GM12878 (cell line): ENCODE data around the gene PPP2R3A. TPM values are rescaled to one million over a fixed set of nuclear protein-coding genes. Genes with fewer than 3 reads are reported as not detected.

Experiments used
- ATAC-seq: fragments of 200-7000 bp; cut with Tn5 transposase; 3 replicates; pipeline ENCODE4 v1.9.1; 2020; ENCODE audit warnings: mild to moderate bottlenecking, moderate library complexity
- BruUV-seq: library from RNA; stranded (reverse); fragments of 400-500 nt; replicated peaks from 2 replicates; lab custom pipeline; 2021; lab: Mats Ljungman, UMichigan
- CTCF ChIA-PET: fragments of 300-600 bp; sonication (Branson Sonifier 250); formaldehyde crosslinking; extraction: SDS; loops from one replicate; lab custom pipeline; 2021; ENCODE audit warnings: inconsistent platforms; lab: Yijun Ruan, JAX
- POLR2A ChIA-PET: fragments of 350-600 bp; formaldehyde crosslinking; extraction: SDS; loops from one replicate; lab custom pipeline; 2021; ENCODE audit warnings: inconsistent platforms; lab: Charles Lee
- RAD21 ChIA-PET: fragments of 300-600 bp; sonication (Branson Sonifier 250); formaldehyde crosslinking; loops from one replicate; lab custom pipeline; 2023; ENCODE audit warnings: antibody characterized with exemption; ENCODE audit not compliant: unreplicated experiment; lab: Charles Lee
- SMC1A ChIA-PET: fragments of 300-600 bp; sonication (Branson Sonifier 250); formaldehyde crosslinking; loops from one replicate; lab custom pipeline; 2023; ENCODE audit not compliant: unreplicated experiment, uncharacterized antibody; lab: Charles Lee
- DNase-seq: peaks from one replicate; pipeline ENCODE4 v3.0.0-alpha.2; 2011; ENCODE audit warnings: low read depth, low spot score
- FAIRE-seq: peaks from 3 replicates; lab custom pipeline; 2011; peaks lifted over from hg19 to GRCh38; lab: Jason Lieb, UNC
- H2AFZ ChIP-seq: 2 replicates; pipeline ENCODE4 v1.6.0; 2011; ENCODE audit warnings: low read depth, low read length, control low read depth; ENCODE audit not compliant: control insufficient read depth
- H3K27ac ChIP-seq: 2 replicates; pipeline ENCODE4 v1.5.1; 2011; ENCODE audit warnings: control low read depth; ENCODE audit not compliant: control insufficient read depth, insufficient read depth
- H3K27me3 ChIP-seq, 2 experiments: replicated peaks in 1 of 2; 2 replicates each; pipeline versions ENCODE4 v1.6.0 to v1.6.1; 2011; ENCODE audit warnings: low read length in 1 of 2; ENCODE audit not compliant: control insufficient read depth in 2 of 2, insufficient read depth in 2 of 2
- H3K36me3 ChIP-seq, 2 experiments: 2 replicates each; pipeline ENCODE4 v1.5.1; 2011; ENCODE audit warnings: low read length in 1 of 2; ENCODE audit not compliant: control insufficient read depth in 2 of 2, insufficient read depth in 2 of 2
- H3K4me1 ChIP-seq: 2 replicates; pipeline ENCODE4 v1.6.1; 2011; ENCODE audit warnings: mild to moderate bottlenecking, low read length, moderate library complexity, mixed read lengths; ENCODE audit not compliant: control insufficient read depth, insufficient read depth
- H3K4me2 ChIP-seq: 2 replicates; pipeline ENCODE4 v1.6.0; 2011; ENCODE audit warnings: control low read depth; ENCODE audit not compliant: control insufficient read depth, insufficient read depth
- H3K4me3 ChIP-seq: fragments of 200-600 bp; sonication (generic); 2 replicates; pipeline ENCODE4 v1.5.1; 2016
- H3K79me2 ChIP-seq: 2 replicates; pipeline ENCODE4 v1.6.0; 2011; ENCODE audit warnings: low read length; ENCODE audit not compliant: control insufficient read depth, insufficient read depth
- H3K9ac ChIP-seq: 2 replicates; pipeline ENCODE4 v1.8.0; 2011; ENCODE audit warnings: low read length, control low read depth, mixed read lengths; ENCODE audit not compliant: control insufficient read depth, insufficient read depth
- H3K9me3 ChIP-seq: replicated peaks from 3 replicates; pipeline ENCODE4 v1.5.1; 2011; ENCODE audit warnings: mild to moderate bottlenecking, low read length; ENCODE audit not compliant: control insufficient read depth, insufficient read depth
- H4K20me1 ChIP-seq: 2 replicates; pipeline ENCODE4 v1.6.0; 2011; ENCODE audit not compliant: control insufficient read depth, insufficient read depth
- ASH2L ChIP-seq: fragments of 300-600, 200-600 bp; sonication (generic); IDR thresholded peaks from 2 replicates; pipeline ENCODE4 v1.6.1; 2017; ENCODE audit warnings: low read depth, mild to moderate bottlenecking, borderline replicate concordance
- CEBPB ChIP-seq, 2 experiments: fragments of 150-350 bp in 1 of 2; IDR thresholded peaks; 2 replicates each; pipeline ENCODE4 v1.6.1; 2012 to 2014; ENCODE audit warnings: low read depth in 2 of 2, low read length in 2 of 2, borderline replicate concordance in 1 of 2, inconsistent platforms in 1 of 2
- E4F1 ChIP-seq: fragments of 450-650 bp; IDR thresholded peaks from 2 replicates; pipeline ENCODE4 v1.6.1; 2018; ENCODE audit warnings: borderline replicate concordance, mild to moderate bottlenecking; ENCODE audit not compliant: partially characterized antibody
- IKZF2 ChIP-seq, 2 experiments: fragments of 450-650 bp; IDR thresholded peaks; 2 replicates each; pipeline ENCODE4 v1.6.1; 2017; ENCODE audit warnings: mild to moderate bottlenecking in 2 of 2, moderate library complexity in 2 of 2
- MXI1 ChIP-seq: fragments of 150-350 bp; IDR thresholded peaks from 2 replicates; pipeline ENCODE4 v1.6.1; 2011; ENCODE audit warnings: low read depth, mild to moderate bottlenecking, inconsistent platforms, low read length, improper control_type of control experiment
- MYB ChIP-seq: fragments of 150-350 bp; IDR thresholded peaks from 2 replicates; pipeline ENCODE4 v1.6.1; 2014; ENCODE audit warnings: mild to moderate bottlenecking, low read depth, low read length, borderline replicate concordance
- PRDM15 ChIP-seq: fragments of 450-650 bp; formaldehyde crosslinking; IDR thresholded peaks from 2 replicates; pipeline ENCODE4 v1.4.0; 2020; ENCODE audit warnings: mild to moderate bottlenecking, moderate library complexity
- RFX5 ChIP-seq: IDR thresholded peaks from 2 replicates; pipeline ENCODE4 v1.6.1; 2011; ENCODE audit warnings: low read depth, low read length, improper control_type of control experiment
- SMAD5 ChIP-seq: IDR thresholded peaks from 2 replicates; pipeline ENCODE4 v1.6.1; 2016; ENCODE audit warnings: antibody characterized with exemption, low read depth
- SMARCA5 ChIP-seq: fragments of 450-650 bp; IDR thresholded peaks from 2 replicates; pipeline ENCODE4 v1.6.1; 2017; ENCODE audit warnings: mild to moderate bottlenecking
- STAT3 ChIP-seq: IDR thresholded peaks from 2 replicates; pipeline ENCODE4 v1.6.1; 2011; ENCODE audit warnings: low read depth, low read length, improper control_type of control experiment
- WGBS: methylation state at CpG from one replicate; pipeline ENCODE4 v1.1.6; 2016; ENCODE audit warnings: low lambda C conversion rate; ENCODE audit not compliant: insufficient replicate concordance, insufficient coverage; ENCODE audit errors: missing lambda C conversion rate; 5-methylcytosine and 5-hydroxymethylcytosine counted together
- in situ Hi-C: fragments of 300-500 bp; cut with MboI; formaldehyde crosslinking; loops from 9 replicates; pipeline ENCODE4 v1.14.3; 2018; ENCODE audit warnings: mixed read lengths
- intact Hi-C: fragments of 100-400 bp; cut with micrococcal nuclease; formaldehyde crosslinking; loops from one replicate; pipeline ENCODE4 v1.14.2; 2022; ENCODE audit not compliant: unreplicated experiment
- polyA plus RNA-seq, 11 experiments: library from polyadenylated mRNA; depleted of rRNA in 4 of 11; unstranded in 6 of 11; stranded (reverse) in 5 of 11; fragments of >200 nt; fragmentation: Nextera tagmentation in 4 of 11; fragmentation: Illumina TruSeq in 1 of 11; extraction: Ambion mirVana in 4 of 11; extraction: Trizol in 1 of 11; gene quantifications; 1 replicate in 1 of 11; 2 replicates in 10 of 11; pipeline versions ENCODE4 v1.2.1 to v1.2.3, GENCODE V29; 2011 to 2016; ENCODE audit warnings: inconsistent platforms in 2 of 11, missing spikeins in 2 of 11, low read depth in 1 of 11
- total RNA-seq, 4 experiments: library from RNA; depleted of rRNA in 3 of 4; stranded (reverse); fragments of >200 nt in 3 of 4; fragmentation: Illumina TruSeq in 1 of 4; extraction: Trizol in 1 of 4; gene quantifications; 2 replicates each; pipeline versions ENCODE4 v1.2.1 to v1.2.3, GENCODE V29; 2013 to 2021
- TF ChIP-seq, protein P1 (sequence below): IDR thresholded peaks from 2 replicates; pipeline ENCODE4 v1.6.1; 2012; ENCODE audit warnings: low read length, inconsistent platforms
- TF ChIP-seq, protein P2 (sequence below), 3 experiments: IDR thresholded peaks in 2 of 3; conservative IDR thresholded peaks in 1 of 3; 2 replicates each; pipeline ENCODE4 v1.5.1; 2011; ENCODE audit warnings: low read depth in 3 of 3, low read length in 3 of 3, mild to moderate bottlenecking in 3 of 3, control low read depth in 2 of 3, moderate library complexity in 2 of 3, inconsistent platforms in 1 of 3, mixed read lengths in 1 of 3; ENCODE audit not compliant: control insufficient read depth in 2 of 3, insufficient read depth in 1 of 3; ENCODE audit errors: extremely low read depth in 1 of 3

Gene PPP2R3A
- total and polyA plus RNA-seq, 10 of the 15 experiments (the other 5 are each of a cell fraction or from before 2014, with no cell fraction given), result under 0.01 to 0.16 (median 0.06) TPM; not detected in 5

DNA sequence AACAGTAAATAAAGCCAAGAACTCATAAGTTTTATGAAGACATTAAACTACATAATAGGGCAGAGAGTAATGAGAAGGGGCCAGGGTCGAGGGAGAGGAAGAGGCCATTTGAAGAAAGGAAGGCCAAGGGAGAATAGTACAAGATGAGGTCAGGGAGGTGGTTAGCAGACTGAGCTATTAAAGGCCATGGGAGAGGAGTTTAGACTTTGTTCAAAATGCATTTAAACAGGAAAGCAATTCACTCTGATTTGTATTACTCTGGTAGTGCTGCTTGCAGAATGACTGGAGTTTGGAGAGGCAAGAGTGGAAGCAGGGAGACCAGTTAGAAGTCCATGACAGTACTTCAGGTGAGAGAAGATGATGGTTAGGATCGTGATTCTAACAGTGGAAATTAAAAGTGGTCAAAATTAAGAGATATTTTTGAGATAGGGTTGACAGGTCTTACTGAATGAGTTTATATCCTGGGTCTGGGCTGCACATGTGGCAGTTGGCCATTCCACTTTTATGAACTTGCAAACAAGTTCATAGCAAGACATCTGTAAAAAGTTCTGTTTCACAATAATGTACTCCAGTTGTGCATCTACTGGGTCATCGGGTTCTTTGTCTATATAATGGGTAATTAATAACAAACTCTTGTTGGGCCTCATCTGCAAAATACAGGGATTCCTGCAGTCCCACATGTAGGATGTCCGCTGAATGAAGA, 16.3 kb downstream of the PPP2R3A start (continued):
- TF ChIP-seq SMAD5 (no peak), SMARCA5 (no peak), PRDM15 (no peak), RFX5 (no peak), E4F1 (no peak), IKZF2 (IDR thresholded peaks at IDR 0.05) (no peak)
- TF ChIP-seq, all 136 proteins: peak for 0

DNA sequence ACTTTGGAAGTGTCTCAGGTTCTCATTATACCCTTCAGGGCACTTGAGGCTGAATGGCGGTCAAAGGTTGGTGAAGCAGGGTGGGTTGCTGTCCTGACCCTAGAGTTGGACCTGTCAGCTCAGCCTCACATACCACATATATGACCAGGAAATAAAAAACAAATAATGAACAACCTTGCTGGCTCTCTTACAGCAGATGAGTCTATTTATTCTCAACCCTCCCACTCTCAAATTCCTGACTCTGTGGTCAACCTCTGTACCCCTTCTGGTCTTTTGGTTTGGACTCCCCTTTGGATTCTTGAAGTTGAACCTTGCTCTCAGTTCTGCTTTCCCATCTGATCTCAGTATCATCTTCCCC, 16.9 kb downstream of the PPP2R3A start:
- DNase-seq, result no peak
- Histone ChIP-seq H2AFZ (no peak overlapping the region), H3K4me3 (no peak overlapping the region), H3K9ac (no peak overlapping the region), H3K9me3 (no peaks in the 10 kb centered on the region), H3K27me3 (peaks cover 0 to 1% of the 10 kb centered on the region in 2 experiments; a peak in 1 of 4 replicates), H3K4me2 (no peak overlapping the region), H3K27ac (no peak overlapping the region), H3K36me3 (no peaks in the 10 kb centered on the region), H4K20me1 (no peaks in the 10 kb centered on the region), H3K79me2 (no peaks in the 10 kb centered on the region), H3K4me1 (no peaks in the 10 kb centered on the region)
- WGBS, result 74% methylated on average over 1 of the region's 1 CpG
- FAIRE-seq, result no peak
- ChIA-PET POLR2A (no interaction called here), RAD21 (no interaction called here), SMC1A (no interaction called here), CTCF (no interaction called here)
- ATAC-seq, result no peak
- intact Hi-C loops (no loop called here), in situ Hi-C loops (no loop called here)
- BruUV-seq, result no TSS peak
- TF ChIP-seq ASH2L (no peak), MXI1 (no peak), STAT3 (no peak), CEBPB (IDR thresholded peaks at IDR 0.05; ENCODE audit: borderline replicate concordance in 1 of 2, low read depth in 2 of 2, low read length in 2 of 2) (no peak), MYB (no peak)
- TF ChIP-seq, protein P1, sequence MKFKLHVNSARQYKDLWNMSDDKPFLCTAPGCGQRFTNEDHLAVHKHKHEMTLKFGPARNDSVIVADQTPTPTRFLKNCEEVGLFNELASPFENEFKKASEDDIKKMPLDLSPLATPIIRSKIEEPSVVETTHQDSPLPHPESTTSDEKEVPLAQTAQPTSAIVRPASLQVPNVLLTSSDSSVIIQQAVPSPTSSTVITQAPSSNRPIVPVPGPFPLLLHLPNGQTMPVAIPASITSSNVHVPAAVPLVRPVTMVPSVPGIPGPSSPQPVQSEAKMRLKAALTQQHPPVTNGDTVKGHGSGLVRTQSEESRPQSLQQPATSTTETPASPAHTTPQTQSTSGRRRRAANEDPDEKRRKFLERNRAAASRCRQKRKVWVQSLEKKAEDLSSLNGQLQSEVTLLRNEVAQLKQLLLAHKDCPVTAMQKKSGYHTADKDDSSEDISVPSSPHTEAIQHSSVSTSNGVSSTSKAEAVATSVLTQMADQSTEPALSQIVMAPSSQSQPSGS, result no peak
- TF ChIP-seq, protein P2, sequence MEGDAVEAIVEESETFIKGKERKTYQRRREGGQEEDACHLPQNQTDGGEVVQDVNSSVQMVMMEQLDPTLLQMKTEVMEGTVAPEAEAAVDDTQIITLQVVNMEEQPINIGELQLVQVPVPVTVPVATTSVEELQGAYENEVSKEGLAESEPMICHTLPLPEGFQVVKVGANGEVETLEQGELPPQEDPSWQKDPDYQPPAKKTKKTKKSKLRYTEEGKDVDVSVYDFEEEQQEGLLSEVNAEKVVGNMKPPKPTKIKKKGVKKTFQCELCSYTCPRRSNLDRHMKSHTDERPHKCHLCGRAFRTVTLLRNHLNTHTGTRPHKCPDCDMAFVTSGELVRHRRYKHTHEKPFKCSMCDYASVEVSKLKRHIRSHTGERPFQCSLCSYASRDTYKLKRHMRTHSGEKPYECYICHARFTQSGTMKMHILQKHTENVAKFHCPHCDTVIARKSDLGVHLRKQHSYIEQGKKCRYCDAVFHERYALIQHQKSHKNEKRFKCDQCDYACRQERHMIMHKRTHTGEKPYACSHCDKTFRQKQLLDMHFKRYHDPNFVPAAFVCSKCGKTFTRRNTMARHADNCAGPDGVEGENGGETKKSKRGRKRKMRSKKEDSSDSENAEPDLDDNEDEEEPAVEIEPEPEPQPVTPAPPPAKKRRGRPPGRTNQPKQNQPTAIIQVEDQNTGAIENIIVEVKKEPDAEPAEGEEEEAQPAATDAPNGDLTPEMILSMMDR (IDR thresholded peaks at IDR 0.05 in 2 of 3, conservative IDR thresholded peaks at IDR 0.05 in 1 of 3; ENCODE audit: control insufficient read depth in 2 of 3, extremely low read depth in 1 of 3, insufficient read depth in 1 of 3, low read depth in 3 of 3, low read length in 3 of 3), result no peak
